Lower lobe of right lung (tissue), 2 donors: ENCODE measurements around the gene ODF4. TPM values are rescaled to one million over a fixed set of nuclear protein-coding genes. Genes with fewer than 3 reads are reported as not detected.

Source experiments
- ATAC-seq, 2 donors: fragments of 200-7000 bp; cut with Tn5 transposase; one replicate each; pipeline ENCODE4 v1.9.1; 2020 to 2022; ENCODE audit warnings: mild to moderate bottlenecking in 2 of 2, moderate library complexity in 2 of 2
- DNase-seq: peaks from one replicate; pipeline ENCODE4 v3.0.0-alpha.2; 2020
- H3K27ac ChIP-seq: fragments of 200-600 bp; one replicate; pipeline ENCODE4 v1.8.0; 2022
- H3K27me3 ChIP-seq: fragments of 200-600 bp; one replicate; pipeline ENCODE4 v1.8.0; 2022; ENCODE audit warnings: low read depth
- H3K36me3 ChIP-seq: fragments of 200-600 bp; one replicate; pipeline ENCODE4 v1.8.0; 2022; ENCODE audit warnings: mild to moderate bottlenecking
- H3K4me1 ChIP-seq: fragments of 200-600 bp; one replicate; pipeline ENCODE4 v1.8.0; 2022
- H3K4me3 ChIP-seq: fragments of 200-600 bp; one replicate; pipeline ENCODE4 v1.8.0; 2022; ENCODE audit warnings: mild to moderate bottlenecking
- H3K9me3 ChIP-seq: fragments of 200-600 bp; one replicate; pipeline ENCODE4 v1.8.0; 2022
- CTCF ChIP-seq: fragments of 200-600 bp; IDR thresholded peaks from one replicate; pipeline ENCODE4 v1.8.0; 2022; ENCODE audit warnings: antibody characterized with exemption, mild to moderate bottlenecking
- intact Hi-C: fragments of 100-400 bp; cut with DNase I; formaldehyde crosslinking; loops from one replicate; pipeline ENCODE4 v1.11.0; 2022
- total RNA-seq: library from RNA; stranded (reverse); fragmentation: NEBNext Ultra II Directional; extraction: Animal tissue kit (Norgen Biotek cat#: 25700); gene quantifications from one replicate; pipeline ENCODE4 v1.2.1, GENCODE V29; 2021
- donor health status: DM: no; HTN: yes; CAD: no; lungs with severe emphysema.

Gene ODF4
- total RNA-seq, 1 donor from 2014 or later: not detected

GRCh38 chr17:8384801-8385378 lies 45.2 kb downstream of the ODF4 start:
- H3K27ac ChIP-seq: no peak overlapping the region
- no peaks in the 10 kb centered on the region for H3K27me3 ChIP-seq
- peaks cover 37% of the 10 kb centered on the region for H3K4me1 ChIP-seq
- no peak for DNase-seq
- TF ChIP-seq CTCF: no peak
- H3K4me3 ChIP-seq: no peak overlapping the region
- no peak for ATAC-seq
- intact Hi-C loops: no loop called here
- no peaks in the 10 kb centered on the region for H3K9me3 ChIP-seq
- H3K36me3 ChIP-seq: peaks cover 21% of the 10 kb centered on the region

- no peaks in the 10 kb centered on the region for H3K27me3 ChIP-seq
Measured at GRCh38 chr17:8386841-8387240, 47.2 kb downstream of the ODF4 start.

GRCh38 chr17:8387914-8388651 lies 48.4 kb downstream of the ODF4 start:
- no peak for DNase-seq
- Histone ChIP-seq H3K27me3 (no peaks in the 10 kb centered on the region), H3K36me3 (no peaks in the 10 kb centered on the region), H3K27ac (no peak overlapping the region), H3K4me3 (no peak overlapping the region), H3K4me1 (peaks cover 13% of the 10 kb centered on the region), H3K9me3 (no peaks in the 10 kb centered on the region)
- no peak for ATAC-seq
- no peak for TF ChIP-seq CTCF
- intact Hi-C loops: no loop called here

More at GRCh38 chr17:8386841-8387240, 47.2 kb downstream of the ODF4 start:
- Histone ChIP-seq H3K4me3 (no peak overlapping the region), H3K27ac (no peak overlapping the region), H3K9me3 (no peaks in the 10 kb centered on the region), H3K36me3 (peaks cover 1% of the 10 kb centered on the region), H3K4me1 (peaks cover 18% of the 10 kb centered on the region)
- ATAC-seq: no peak
- intact Hi-C loops: no loop called here
- no peak for DNase-seq
- no peak for TF ChIP-seq CTCF

GRCh38 chr17:8391711-8392110 lies 52.1 kb downstream of the ODF4 start:
- H3K27me3 ChIP-seq: peaks cover 19% of the 10 kb centered on the region
- TF ChIP-seq CTCF: no peak
- ATAC-seq: no peak
- H3K9me3 ChIP-seq: no peaks in the 10 kb centered on the region
- no peak for DNase-seq
- H3K36me3 ChIP-seq: no peaks in the 10 kb centered on the region
- H3K4me3 ChIP-seq: no peak overlapping the region
- intact Hi-C loops: no loop called here
- no peaks in the 10 kb centered on the region for H3K4me1 ChIP-seq
- H3K27ac ChIP-seq: no peak overlapping the region

GRCh38 chr17:8392274-8392673 lies 52.6 kb downstream of the ODF4 start:
- no peak for ATAC-seq
- no peak for DNase-seq
- Histone ChIP-seq H3K36me3 (no peaks in the 10 kb centered on the region), H3K4me3 (no peak overlapping the region), H3K27me3 (peaks cover 24% of the 10 kb centered on the region), H3K9me3 (no peaks in the 10 kb centered on the region), H3K4me1 (no peaks in the 10 kb centered on the region), H3K27ac (no peak overlapping the region)
- TF ChIP-seq CTCF: no peak
- intact Hi-C loops: no loop called here
